ENCODE results near the gene TRAF7.
"Not testable (repeated sequence)": the region's sequence is repeated elsewhere in the genome, so short reads cannot be mapped to it uniquely, and the experiment has no call there.

DNA sequence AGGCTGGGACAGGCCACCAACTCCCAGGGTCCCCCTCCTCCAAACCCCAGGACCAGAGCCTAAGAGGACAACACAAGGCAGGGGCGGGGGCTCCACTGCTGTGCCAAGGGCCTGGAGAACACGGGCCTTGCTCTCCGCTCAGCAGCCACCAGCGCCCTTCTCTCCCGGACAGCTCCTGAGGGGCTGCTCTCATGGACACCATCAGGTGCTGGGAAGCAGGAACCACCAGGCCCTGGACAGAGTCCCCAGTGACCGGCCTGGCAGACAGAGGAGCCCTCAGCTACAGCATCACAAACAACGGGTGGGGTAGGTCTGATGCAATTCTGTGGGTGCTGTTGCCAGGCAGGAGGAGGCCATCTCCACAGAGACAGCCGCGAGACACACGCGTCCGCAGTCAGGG, 21.8 kb upstream of the TRAF7 start:
- TF ChIP-seq, protein P1, sequence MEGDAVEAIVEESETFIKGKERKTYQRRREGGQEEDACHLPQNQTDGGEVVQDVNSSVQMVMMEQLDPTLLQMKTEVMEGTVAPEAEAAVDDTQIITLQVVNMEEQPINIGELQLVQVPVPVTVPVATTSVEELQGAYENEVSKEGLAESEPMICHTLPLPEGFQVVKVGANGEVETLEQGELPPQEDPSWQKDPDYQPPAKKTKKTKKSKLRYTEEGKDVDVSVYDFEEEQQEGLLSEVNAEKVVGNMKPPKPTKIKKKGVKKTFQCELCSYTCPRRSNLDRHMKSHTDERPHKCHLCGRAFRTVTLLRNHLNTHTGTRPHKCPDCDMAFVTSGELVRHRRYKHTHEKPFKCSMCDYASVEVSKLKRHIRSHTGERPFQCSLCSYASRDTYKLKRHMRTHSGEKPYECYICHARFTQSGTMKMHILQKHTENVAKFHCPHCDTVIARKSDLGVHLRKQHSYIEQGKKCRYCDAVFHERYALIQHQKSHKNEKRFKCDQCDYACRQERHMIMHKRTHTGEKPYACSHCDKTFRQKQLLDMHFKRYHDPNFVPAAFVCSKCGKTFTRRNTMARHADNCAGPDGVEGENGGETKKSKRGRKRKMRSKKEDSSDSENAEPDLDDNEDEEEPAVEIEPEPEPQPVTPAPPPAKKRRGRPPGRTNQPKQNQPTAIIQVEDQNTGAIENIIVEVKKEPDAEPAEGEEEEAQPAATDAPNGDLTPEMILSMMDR (IDR thresholded peaks at IDR 0.05), result not testable (repeated sequence)
- not testable (repeated sequence) for TF ChIP-seq POLR2A (IDR thresholded peaks at IDR 0.05)

Measured in Peyer's patch (tissue), 4 donors.